Stimulated activated CD4-positive, alpha-beta T cell treated with anti-CD3 and anti-CD28 coated beads, Interleukin-4, amount 100 ng/mL, for 48 hours (primary cell): Measurements from ENCODE around the gene KRTAP20-3.

Experiments
- DNase-seq, 2 donors: peaks; one replicate each; pipeline ENCODE4 v3.0.0-alpha.2; 2020; ENCODE audit warnings: low read depth in 2 of 2

KRTAP20-3 gene

GRCh38 chr21:30642564-30642963, at the start of gene KRTAP20-3:
Gene KRTAP20-3, plus strand, starts transcription at chr21:30642864.
- DNase-seq: no peak

- DNase-seq: no peak
Observed at GRCh38 chr21:30598802-30599201, 43.9 kb upstream of the KRTAP20-3 start, which contains the start of gene KRTAP6-2. Gene KRTAP6-2, minus strand, starts transcription at chr21:30598902. Its CDS starts 28 bp downstream, at chr21:30598874.

- DNase-seq: no peak
Observed at GRCh38 chr21:30600787-30601186, 41.9 kb upstream of the KRTAP20-3 start, which contains the start of gene KRTAP22-1. Gene KRTAP22-1, plus strand, starts transcription at chr21:30601087.

GRCh38 chr21:30605968-30606367, 36.7 kb upstream of the KRTAP20-3 start:
- DNase-seq: no peak

GRCh38 chr21:30612132-30612531, 30.5 kb upstream of the KRTAP20-3 start:
- no peak for DNase-seq

- no peak for DNase-seq
Observed at GRCh38 chr21:30613836-30614235, 28.8 kb upstream of the KRTAP20-3 start, which contains the start of gene KRTAP6-1. Gene KRTAP6-1, minus strand, starts transcription at chr21:30613930. Its CDS starts 26 bp downstream, at chr21:30613904.

GRCh38 chr21:30615199-30615598, 27.5 kb upstream of the KRTAP20-3 start:
- DNase-seq: no peak

GRCh38 chr21:30616125-30616524, 26.5 kb upstream of the KRTAP20-3 start, which contains the start of gene KRTAP20-1:
Gene KRTAP20-1, plus strand, starts transcription at chr21:30616425. Its CDS starts 30 bp downstream, at chr21:30616455.
- no peak for DNase-seq

GRCh38 chr21:30620080-30620479, 22.6 kb upstream of the KRTAP20-3 start:
- no peak for DNase-seq

- no peak for DNase-seq
Observed at GRCh38 chr21:30620522-30620921, 22.1 kb upstream of the KRTAP20-3 start, which contains the start of gene KRTAP20-4. Gene KRTAP20-4, plus strand, starts transcription at chr21:30620627.

GRCh38 chr21:30623362-30623761, 19.3 kb upstream of the KRTAP20-3 start:
- DNase-seq: no peak

GRCh38 chr21:30625449-30626165, 17.1 kb upstream of the KRTAP20-3 start:
- no peak for DNase-seq

- no peak for DNase-seq
Observed at GRCh38 chr21:30628109-30628508, 14.6 kb upstream of the KRTAP20-3 start.

GRCh38 chr21:30629200-30629599, 13.5 kb upstream of the KRTAP20-3 start:
- no peak for DNase-seq

- no peak for DNase-seq
Observed at GRCh38 chr21:30634906-30635305, 7.8 kb upstream of the KRTAP20-3 start, which contains the start of gene KRTAP20-2. Gene KRTAP20-2, plus strand, starts transcription at chr21:30635206. Its CDS starts 58 bp downstream, at chr21:30635264.

GRCh38 chr21:30638686-30639085, 4.0 kb upstream of the KRTAP20-3 start:
- DNase-seq: no peak

GRCh38 chr21:30646904-30647414, 4.3 kb downstream of the KRTAP20-3 start:
- DNase-seq: no peak

- no peak for DNase-seq
Observed at GRCh38 chr21:30652891-30653290, 10.2 kb downstream of the KRTAP20-3 start.

GRCh38 chr21:30668776-30669175, 26.1 kb downstream of the KRTAP20-3 start:
- no peak for DNase-seq

- no peak for DNase-seq
Observed at GRCh38 chr21:30672985-30673650, 30.5 kb downstream of the KRTAP20-3 start.

- no peak for DNase-seq
Observed at GRCh38 chr21:30674312-30674711, 31.6 kb downstream of the KRTAP20-3 start.

GRCh38 chr21:30676737-30677136, 34.1 kb downstream of the KRTAP20-3 start:
- DNase-seq: no peak
